Osteoblast (primary cell): Measurements from ENCODE around the gene SLC25A21. TPM values are rescaled to one million over a fixed set of nuclear protein-coding genes. Genes with fewer than 3 reads are reported as not detected.
"Not testable (repeated sequence)": the region's sequence is repeated elsewhere in the genome, so short reads cannot be mapped to it uniquely, and the experiment has no call there.

Source experiments
- DNase-seq: peaks from one replicate; pipeline ENCODE4 v3.0.0; 2011; ENCODE audit warnings: low spot score, mixed read lengths; ENCODE audit not compliant: insufficient read length; ENCODE audit errors: missing footprints
- H2AFZ ChIP-seq: 2 replicates; pipeline ENCODE4 v1.6.0; 2011; ENCODE audit warnings: mild to moderate bottlenecking, low read length
- H3K27ac ChIP-seq: 2 replicates; pipeline ENCODE4 v1.5.1; 2011; ENCODE audit warnings: mild to moderate bottlenecking, low read depth, low read length, moderate library complexity
- H3K27me3 ChIP-seq: 2 replicates; pipeline ENCODE4 v1.6.0; 2012; ENCODE audit warnings: mild to moderate bottlenecking, control low read depth, inconsistent platforms, low read length, moderate library complexity; ENCODE audit not compliant: insufficient read depth
- H3K36me3 ChIP-seq: 2 replicates; pipeline ENCODE4 v1.5.1; 2011; ENCODE audit warnings: mild to moderate bottlenecking, low read length, control low read depth, moderate library complexity; ENCODE audit not compliant: insufficient read depth
- H3K4me1 ChIP-seq: 2 replicates; pipeline ENCODE4 v1.5.1; 2011; ENCODE audit warnings: mild to moderate bottlenecking, low read length, control low read depth, moderate library complexity; ENCODE audit not compliant: insufficient read depth
- H3K4me2 ChIP-seq: 2 replicates; pipeline ENCODE4 v1.6.0; 2011; ENCODE audit warnings: mild to moderate bottlenecking, low read length; ENCODE audit not compliant: insufficient read depth
- H3K4me3 ChIP-seq: fragments of 200-600 bp; sonication (generic); 3 replicates; pipeline ENCODE4 v1.5.1; 2012; ENCODE audit warnings: mild to moderate bottlenecking, low read length, inconsistent platforms; ENCODE audit not compliant: insufficient read depth
- H3K79me2 ChIP-seq: 2 replicates; pipeline ENCODE4 v1.6.0; 2012; ENCODE audit warnings: mild to moderate bottlenecking, low read length, control low read depth, inconsistent platforms; ENCODE audit not compliant: insufficient read depth
- H3K9me3 ChIP-seq: 2 replicates; pipeline ENCODE4 v1.5.1; 2011; ENCODE audit warnings: low read depth, low read length, control low read depth
- H4K20me1 ChIP-seq: 2 replicates; pipeline ENCODE4 v1.6.0; 2012; ENCODE audit warnings: mild to moderate bottlenecking, low read length, control low read depth; ENCODE audit not compliant: insufficient read depth
- CTCF ChIP-seq: IDR thresholded peaks from 2 replicates; pipeline ENCODE4 v1.5.1; 2011; ENCODE audit warnings: mild to moderate bottlenecking, low read depth, low read length, moderate library complexity; ENCODE audit errors: extremely low read depth
- total RNA-seq: library from RNA; depleted of rRNA; stranded (reverse); fragments of >200 nt; gene quantifications from 2 replicates; pipeline ENCODE4 v1.2.3, GENCODE V29; 2012

SLC25A21 gene
- total RNA-seq, 1 donor, result 0.72 TPM

GRCh38 chr14:37194698-37195097, 22.3 kb upstream of the SLC25A21 start:
- Histone ChIP-seq H3K4me3 (no peak overlapping the region), H3K27me3 (no peaks in the 10 kb centered on the region), H3K4me2 (no peak overlapping the region), H3K79me2 (no peaks in the 10 kb centered on the region), H4K20me1 (no peaks in the 10 kb centered on the region), H3K36me3 (no peaks in the 10 kb centered on the region), H3K4me1 (no peaks in the 10 kb centered on the region), H3K27ac (no peak overlapping the region), H3K9me3 (no peaks in the 10 kb centered on the region), H2AFZ (no peak overlapping the region)
- TF ChIP-seq CTCF, result no peak
- no peak for DNase-seq

- H3K9me3 ChIP-seq, H3K79me2 ChIP-seq, H3K27ac ChIP-seq, DNase-seq, H3K4me1 ChIP-seq, H3K4me3 ChIP-seq, H4K20me1 ChIP-seq, H3K27me3 ChIP-seq, H3K4me2 ChIP-seq, H3K36me3 ChIP-seq, H2AFZ ChIP-seq: not testable (repeated sequence)
These were observed 17.3 kb upstream of the SLC25A21 start for GRCh38 chr14:37189733-37190132.

GRCh38 chr14:37187840-37188577, 15.6 kb upstream of the SLC25A21 start:
- H3K4me1 ChIP-seq, H2AFZ ChIP-seq, H3K4me2 ChIP-seq, DNase-seq, H3K9me3 ChIP-seq, H3K4me3 ChIP-seq, H3K27ac ChIP-seq, H4K20me1 ChIP-seq, H3K36me3 ChIP-seq, H3K79me2 ChIP-seq, H3K27me3 ChIP-seq: not testable (repeated sequence)

- Histone ChIP-seq H4K20me1 (no peaks in the 10 kb centered on the region), H3K27ac (no peak overlapping the region), H3K36me3 (no peaks in the 10 kb centered on the region), H3K79me2 (no peaks in the 10 kb centered on the region), H3K4me1 (no peaks in the 10 kb centered on the region), H3K4me2 (no peak overlapping the region), H3K9me3 (no peaks in the 10 kb centered on the region), H2AFZ (no peak overlapping the region), H3K4me3 (no peak overlapping the region), H3K27me3 (no peaks in the 10 kb centered on the region)
- no peak for DNase-seq
- TF ChIP-seq CTCF, result no peak
These were observed 14.9 kb upstream of the SLC25A21 start for GRCh38 chr14:37187294-37187693.

- H3K4me3 ChIP-seq, result no peak overlapping the region
- no peaks in the 10 kb centered on the region for H4K20me1 ChIP-seq
- H3K79me2 ChIP-seq, result no peaks in the 10 kb centered on the region
- H3K9me3 ChIP-seq, result no peaks in the 10 kb centered on the region
- no peak overlapping the region for H3K27ac ChIP-seq
- DNase-seq, result no peak
- H3K4me2 ChIP-seq, result no peak overlapping the region
- H3K4me1 ChIP-seq, result no peaks in the 10 kb centered on the region
- no peaks in the 10 kb centered on the region for H3K27me3 ChIP-seq
- H3K36me3 ChIP-seq, result no peaks in the 10 kb centered on the region
- no peak for TF ChIP-seq CTCF
- H2AFZ ChIP-seq, result no peak overlapping the region
These were observed 14.5 kb upstream of the SLC25A21 start for GRCh38 chr14:37186865-37187264.
